ENCODE data around the gene GRK4.

DNA sequence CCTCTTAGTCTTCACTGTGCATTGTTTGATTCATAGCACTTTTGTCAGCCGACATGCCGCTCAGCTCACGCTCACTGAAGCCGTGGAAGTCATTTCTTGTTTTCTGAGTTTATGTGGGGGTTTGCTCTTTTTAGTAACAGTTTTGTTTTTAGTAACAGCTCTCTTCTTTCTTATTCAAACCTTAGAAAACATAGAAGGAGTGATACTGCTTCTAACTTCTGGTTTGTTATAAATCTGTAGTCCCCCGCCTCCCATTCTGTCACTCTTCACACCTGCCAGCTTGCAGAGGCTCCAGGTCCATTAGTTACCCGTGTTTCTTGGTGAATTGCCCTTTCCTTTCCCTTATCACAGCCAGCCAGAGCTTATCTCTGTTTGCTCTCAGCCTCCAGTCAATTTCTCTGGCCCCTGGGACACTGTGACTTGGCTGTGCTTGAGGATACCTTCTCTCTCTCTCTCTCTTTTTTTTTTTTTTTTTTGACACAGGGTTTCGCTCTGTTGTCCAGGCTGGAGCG lies 50.5 kb downstream of the GRK4 start:
- TF ChIP-seq, protein P1, sequence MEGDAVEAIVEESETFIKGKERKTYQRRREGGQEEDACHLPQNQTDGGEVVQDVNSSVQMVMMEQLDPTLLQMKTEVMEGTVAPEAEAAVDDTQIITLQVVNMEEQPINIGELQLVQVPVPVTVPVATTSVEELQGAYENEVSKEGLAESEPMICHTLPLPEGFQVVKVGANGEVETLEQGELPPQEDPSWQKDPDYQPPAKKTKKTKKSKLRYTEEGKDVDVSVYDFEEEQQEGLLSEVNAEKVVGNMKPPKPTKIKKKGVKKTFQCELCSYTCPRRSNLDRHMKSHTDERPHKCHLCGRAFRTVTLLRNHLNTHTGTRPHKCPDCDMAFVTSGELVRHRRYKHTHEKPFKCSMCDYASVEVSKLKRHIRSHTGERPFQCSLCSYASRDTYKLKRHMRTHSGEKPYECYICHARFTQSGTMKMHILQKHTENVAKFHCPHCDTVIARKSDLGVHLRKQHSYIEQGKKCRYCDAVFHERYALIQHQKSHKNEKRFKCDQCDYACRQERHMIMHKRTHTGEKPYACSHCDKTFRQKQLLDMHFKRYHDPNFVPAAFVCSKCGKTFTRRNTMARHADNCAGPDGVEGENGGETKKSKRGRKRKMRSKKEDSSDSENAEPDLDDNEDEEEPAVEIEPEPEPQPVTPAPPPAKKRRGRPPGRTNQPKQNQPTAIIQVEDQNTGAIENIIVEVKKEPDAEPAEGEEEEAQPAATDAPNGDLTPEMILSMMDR (IDR thresholded peaks at IDR 0.05): no peak
- TF ChIP-seq POLR2AphosphoS5 (IDR thresholded peaks at IDR 0.05): no peak
- no peak for TF ChIP-seq POLR2A (IDR thresholded peaks at IDR 0.05)
